GM18505 (cell line): ENCODE results near the gene PHYH.
"Not testable (repeated sequence)": the region's sequence is repeated elsewhere in the genome, so short reads cannot be mapped to it uniquely, and the experiment has no call there.

Source experiments
- ATAC-seq: cut with Tn5 transposase; IDR thresholded peaks from one replicate; pipeline ENCODE4 v1.9.1; 2021; ENCODE audit not compliant: unreplicated experiment
- POLR2A ChIP-seq: IDR thresholded peaks from 4 replicates; pipeline ENCODE4 v1.6.1; 2011; ENCODE audit warnings: borderline replicate concordance; ENCODE audit not compliant: insufficient read depth, insufficient read length; ENCODE audit errors: extremely low read depth

PHYH gene

DNA sequence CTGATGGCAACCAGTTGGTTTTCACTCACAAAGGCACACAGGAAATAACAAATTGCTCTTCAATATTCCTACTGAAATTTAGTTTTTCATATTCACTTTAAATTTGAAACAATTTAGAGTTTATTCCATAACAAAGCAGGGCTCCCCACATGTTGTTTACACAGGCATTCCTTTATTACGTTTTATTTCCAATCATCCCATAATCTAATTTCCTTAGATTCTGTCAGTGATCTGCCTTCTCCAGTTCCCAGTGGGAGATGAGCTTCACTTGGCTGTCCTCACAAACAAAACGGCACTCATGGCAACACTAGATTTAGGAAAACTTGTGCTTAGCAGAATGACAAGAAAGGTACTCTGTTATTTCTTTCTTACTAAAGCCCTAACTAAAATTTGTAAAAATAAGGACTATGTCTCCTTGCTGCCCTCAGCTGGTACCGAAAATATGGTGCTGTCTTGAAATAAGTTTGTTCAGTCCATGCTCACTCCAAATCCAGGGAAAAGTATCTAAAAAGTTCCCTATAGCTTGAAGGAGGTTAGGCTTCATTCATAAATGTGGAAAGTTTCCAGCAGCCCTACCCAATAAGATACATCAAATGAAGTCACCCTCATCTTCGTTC, 23.0 kb downstream of the PHYH start:
- TF ChIP-seq POLR2A, result no peak
- ATAC-seq, result no peak

DNA sequence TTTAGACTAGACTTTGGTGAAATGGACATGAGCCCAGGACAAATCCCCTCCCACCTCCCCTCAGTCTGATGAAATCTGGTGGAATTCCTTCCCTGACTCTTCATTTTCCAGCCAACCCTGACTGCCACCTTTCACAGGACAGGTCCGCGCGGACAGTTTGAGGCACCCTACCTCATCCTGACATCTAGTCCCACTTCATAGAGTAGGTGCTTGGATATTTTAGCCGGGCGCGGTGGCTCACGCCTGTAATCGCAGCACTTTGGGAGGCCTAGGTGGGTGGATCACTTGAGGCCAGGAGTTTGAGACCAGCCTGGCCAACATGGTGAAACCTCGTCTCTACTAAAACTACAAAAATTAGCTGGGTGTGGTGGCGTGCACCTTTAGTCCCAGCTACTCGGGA, 23.7 kb downstream of the PHYH start:
- ATAC-seq, result not testable (repeated sequence)

DNA sequence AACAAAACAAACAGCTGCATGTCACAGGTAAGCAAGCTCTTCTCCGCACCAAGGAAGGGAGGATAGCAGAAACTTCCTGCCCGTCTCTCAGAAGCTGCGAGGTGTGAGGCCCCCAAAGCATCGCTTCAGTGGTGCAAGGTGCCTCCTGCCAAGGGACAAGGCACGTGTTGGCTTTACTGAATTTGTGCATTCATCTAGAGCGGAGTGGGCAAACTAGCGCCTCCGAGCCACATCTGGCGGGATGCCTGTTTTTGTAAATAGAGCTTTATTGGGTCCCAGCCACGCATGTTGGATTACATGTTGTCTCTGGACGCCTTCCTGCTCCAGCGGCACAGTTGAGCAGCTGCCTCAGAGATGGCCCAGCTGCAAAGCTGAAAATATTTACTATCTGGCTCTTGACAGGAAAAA, 27.7 kb downstream of the PHYH start:
- ATAC-seq, result no peak
- peak; percentile 4 for TF ChIP-seq POLR2A

DNA sequence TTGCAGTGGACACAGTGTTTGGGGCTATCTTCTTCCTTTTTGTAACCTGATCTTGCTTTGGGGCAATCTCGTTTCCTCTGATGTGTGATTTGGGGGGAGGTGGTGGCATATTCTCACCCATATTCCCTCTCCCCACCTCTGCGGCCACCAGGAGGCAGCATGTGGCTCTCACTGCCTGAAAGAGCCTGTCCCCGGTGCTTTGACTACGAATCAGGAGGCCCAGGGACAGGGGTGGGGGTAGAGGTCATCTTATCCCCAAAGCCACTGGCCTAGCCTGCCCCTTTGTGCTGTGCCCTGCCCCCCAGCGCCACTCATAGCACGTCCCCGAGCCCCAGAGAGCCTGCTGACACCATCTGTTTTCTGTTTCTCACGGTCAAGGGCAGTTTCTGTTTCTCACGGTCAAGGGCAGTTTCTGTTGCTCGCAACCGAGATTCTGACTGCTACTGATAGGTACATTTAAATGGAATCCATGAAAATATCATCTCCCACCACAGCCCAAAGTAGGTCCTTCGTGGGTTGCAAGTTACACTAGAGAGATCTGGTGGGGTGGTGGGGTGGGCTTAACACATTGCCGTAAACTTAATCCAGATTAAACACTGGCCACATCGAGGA, 28.2 kb downstream of the PHYH start:
- no peak for ATAC-seq
- peak; percentile 11 for TF ChIP-seq POLR2A

DNA sequence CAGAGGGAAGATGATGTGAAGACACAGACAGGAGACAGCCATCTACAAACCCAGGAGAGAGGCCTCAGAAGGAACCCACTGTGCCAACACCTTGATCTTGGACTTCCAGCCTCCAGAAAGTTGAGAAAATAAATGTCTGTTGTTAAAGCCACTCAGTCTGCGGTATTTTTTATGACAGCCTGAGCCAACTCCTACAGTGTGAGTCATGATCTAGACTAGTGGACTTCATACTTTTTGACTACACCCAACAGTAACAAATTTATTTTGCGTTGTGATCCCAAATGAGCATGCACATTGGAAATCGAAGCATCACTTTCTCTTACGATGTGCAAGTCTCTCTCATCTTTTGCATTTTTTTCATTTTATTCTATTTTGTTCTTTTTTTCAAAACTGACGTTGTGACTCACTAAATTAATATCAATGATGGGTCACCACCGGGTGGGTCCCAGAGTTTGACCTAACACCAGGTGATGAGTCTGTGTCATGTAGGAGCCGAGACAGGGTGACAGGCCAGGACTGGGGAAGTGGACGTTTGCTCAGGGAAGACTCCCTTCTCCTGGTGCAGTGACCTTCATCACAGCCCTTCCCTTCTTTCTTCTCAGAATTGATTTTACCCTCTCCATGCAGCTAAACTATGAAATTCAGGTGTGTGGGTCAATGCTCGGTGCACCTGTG, 28.9 kb downstream of the PHYH start:
- no peak for TF ChIP-seq POLR2A
- no peak for ATAC-seq

DNA sequence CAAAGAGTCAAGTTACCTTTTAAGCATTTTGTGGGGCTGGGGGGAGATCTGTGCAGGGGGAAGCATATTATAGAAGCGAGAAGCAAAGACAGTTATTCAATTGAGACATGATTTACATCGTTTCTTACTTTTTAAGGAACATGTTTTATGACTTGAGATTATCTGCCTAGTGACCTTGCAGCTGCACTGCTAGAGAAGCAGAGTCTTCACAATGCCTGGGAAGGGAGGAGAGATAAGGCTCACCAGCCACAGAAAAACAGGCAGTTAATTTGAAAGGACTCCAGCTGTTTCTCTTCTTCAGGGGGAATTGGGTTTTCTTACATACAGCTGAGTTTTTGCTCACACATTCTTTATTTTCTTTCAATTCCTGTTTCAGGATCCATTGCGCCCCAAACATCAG, 31.0 kb downstream of the PHYH start:
- no peak for ATAC-seq
- TF ChIP-seq POLR2A, result no peak

DNA sequence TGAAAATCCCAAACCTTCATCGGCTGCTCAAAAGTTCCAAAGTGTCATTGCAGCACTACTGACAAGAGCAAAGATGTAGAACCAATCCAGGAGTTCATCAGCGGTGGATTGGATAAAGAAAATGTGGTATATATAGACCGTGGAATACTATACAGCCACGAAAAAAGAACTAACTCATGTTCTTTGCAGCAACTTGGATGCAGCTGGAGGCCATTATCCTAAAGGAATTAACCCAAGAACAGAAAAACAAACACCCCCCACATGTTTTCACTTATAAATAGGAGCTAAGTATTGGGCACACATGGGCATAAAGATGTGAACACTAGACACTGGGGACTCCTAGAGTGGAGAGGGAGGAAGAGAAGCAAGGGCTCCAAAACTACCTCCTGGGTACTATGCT, 31.6 kb downstream of the PHYH start:
- TF ChIP-seq POLR2A, result no peak
- no peak for ATAC-seq

DNA sequence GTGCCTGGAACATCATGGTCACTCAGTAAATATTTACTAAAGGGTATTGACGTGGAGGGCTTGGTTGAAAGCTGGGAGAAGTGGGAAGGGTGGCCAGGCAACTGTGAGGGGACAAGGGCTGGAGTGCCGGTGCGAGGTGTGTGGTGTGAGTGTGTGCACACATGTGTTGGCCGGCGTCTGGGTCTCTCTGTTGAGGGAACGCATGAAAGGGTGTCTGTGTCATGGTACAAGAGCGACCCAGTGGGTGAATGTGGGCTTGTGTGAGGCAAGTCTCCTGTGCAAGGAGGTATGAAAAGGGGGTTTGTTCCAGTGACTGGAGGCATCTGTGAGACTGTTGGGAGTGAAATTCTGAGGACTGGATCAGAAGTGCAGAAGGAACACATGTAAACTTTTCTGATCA, 36.3 kb downstream of the PHYH start:
- TF ChIP-seq POLR2A, result no peak
- no peak for ATAC-seq

DNA sequence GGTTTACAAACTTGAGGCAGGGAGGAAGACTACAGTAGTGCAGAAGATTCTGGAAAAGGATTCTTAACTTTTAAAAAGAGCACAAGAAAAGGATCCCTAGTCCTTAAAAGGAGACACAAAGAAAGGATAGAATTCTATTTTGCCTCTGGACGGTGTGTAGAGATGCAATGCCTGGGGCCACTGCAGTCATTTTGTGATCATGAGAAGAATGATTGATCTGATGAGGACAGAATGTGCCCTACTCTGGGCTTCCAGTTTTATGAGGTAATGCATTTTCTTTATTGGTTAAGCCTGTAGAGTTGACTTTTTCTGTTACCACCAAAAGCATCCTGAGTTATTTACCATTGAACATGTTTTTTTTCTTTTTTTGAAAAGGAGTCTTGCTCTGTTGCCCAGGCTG, 37.4 kb downstream of the PHYH start:
- ATAC-seq, result no peak
- TF ChIP-seq POLR2A, result no peak

DNA sequence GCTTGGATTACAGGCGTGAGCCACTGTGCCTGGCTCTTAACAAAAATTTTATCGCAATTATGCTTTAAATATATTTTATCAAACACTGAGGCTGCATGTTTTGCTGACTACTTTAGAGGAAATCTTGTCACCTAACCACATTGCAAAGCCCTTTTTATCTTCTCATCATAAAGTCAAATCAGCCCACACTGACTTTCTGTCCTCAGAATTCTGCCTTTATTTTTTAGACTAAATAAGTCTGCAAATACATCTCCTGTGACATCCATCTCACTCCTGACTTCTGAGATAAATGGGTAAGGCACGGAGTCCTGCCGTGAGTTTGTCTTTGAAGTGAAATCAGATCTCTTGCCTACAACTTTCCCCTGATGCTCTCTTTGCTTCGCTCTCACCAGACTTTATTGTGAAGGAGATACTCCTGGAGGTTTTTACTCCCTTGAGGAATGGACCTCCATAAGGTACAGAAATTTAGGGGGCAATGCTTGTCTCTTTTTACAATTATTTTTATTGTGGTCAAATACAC, 42.2 kb downstream of the PHYH start:
- no peak for TF ChIP-seq POLR2A
- no peak for ATAC-seq

DNA sequence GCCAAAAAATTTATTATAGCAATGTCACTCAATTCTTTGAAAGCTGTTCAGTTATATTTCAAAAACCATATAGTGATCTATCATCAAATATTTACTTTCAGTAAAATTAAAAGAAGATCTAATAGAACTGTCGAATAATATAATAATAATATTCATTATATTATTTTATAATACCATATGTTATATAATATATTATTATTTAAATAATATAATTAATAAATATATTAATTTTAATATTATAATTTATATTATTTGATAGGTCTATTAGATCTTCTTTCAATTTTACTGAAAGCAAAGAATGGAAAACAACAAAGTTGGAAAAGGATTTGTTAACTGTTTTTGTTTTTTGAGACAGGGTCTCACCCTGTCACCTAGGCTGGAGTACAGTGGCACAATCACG, 43.2 kb downstream of the PHYH start:
- TF ChIP-seq POLR2A, result no peak
- no peak for ATAC-seq

DNA sequence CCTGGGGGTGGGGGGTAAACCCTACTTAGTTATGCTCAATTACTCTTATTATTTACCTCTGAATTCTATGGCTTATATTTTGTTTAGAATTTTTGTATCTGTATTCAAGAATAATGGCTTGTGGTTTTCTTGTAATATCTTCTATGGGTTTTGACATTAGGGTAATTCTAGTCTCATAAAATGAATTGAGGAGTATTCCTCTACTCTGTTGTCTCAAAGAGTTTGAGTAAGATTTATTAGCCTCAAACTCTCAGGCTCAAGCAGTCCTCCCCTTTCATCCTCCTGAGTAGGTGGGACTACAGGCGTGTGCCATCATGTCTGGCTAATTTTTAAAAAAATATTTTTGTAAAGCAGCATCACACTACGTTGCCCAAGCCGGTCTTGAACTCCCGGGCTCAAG, 46.1 kb downstream of the PHYH start:
- no peak for TF ChIP-seq POLR2A
- no peak for ATAC-seq

DNA sequence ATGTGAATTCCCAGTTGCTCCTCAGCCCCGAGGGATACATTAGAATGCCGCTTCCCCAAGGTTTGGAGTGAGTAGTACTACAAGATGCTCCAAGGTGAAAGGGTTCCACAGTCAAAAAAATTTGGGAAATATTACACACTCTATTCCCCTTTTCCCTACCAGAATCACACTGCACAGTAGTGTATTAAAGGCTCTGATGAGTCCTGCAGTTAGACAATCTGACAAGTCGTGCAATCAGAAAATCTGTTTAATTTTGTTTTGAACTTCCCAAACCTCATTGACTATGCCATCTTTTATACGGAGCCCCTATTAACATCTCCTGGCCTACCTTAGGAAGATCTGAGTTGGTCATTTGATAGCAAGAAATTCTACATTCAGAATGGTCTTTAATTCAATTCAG, 52.1 kb downstream of the PHYH start:
- ATAC-seq, result no peak

DNA sequence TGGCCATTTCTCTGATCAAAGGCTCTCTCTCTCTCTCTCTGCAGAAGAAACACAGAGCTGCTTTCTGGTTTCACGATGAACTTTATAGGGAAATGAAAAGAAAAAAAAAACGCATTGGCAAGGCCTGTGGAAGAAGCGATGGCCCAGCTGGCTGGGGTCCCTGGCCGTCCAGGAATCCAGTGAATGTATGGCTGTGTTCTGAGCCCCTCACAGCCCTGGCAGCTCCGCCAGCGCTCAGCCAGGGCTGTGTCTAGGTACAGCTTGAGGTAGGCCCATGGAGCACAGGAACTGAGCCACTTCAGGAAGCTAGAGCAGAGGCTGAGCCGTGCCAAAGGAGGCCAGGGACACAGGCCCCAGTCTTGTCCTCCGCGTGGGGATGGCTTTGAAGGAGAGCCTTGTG, 52.6 kb downstream of the PHYH start:
- TF ChIP-seq POLR2A, result no peak
- no peak for ATAC-seq

More for the DNA sequence above, 52.1 kb downstream of the PHYH start:
- TF ChIP-seq POLR2A, result no peak

DNA sequence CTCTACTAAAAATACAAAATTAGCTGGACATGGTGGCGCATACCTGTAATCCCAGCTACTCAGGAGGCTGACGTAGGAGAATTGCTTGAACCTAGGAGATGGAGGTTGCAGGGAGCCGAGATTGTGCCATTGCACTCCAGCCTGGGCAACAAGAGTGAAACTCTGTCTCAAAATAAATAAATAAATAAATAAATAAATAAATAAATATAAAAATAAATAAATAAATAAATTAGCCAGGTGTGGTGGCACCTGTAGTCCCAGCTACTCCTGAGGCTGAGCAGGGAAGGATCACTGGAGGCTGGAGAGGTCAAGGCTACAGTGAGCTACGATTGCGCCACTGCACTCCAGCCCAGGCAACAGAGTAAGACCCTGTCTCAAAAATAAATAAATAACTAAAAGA, 57.6 kb downstream of the PHYH start:
- ATAC-seq, result not testable (repeated sequence)
